NCI-H446 (cell line): Measurements from ENCODE around the gene TBC1D12.
"Not testable (repeated sequence)": the region's sequence is repeated elsewhere in the genome, so short reads cannot be mapped to it uniquely, and the experiment has no call there.

ENCODE experiments used
- DNase-seq, 2 experiments: peaks; one replicate each; lab custom pipeline; 2025; lab: John Stamatoyannopoulos, UW

TBC1D12 gene

DNA sequence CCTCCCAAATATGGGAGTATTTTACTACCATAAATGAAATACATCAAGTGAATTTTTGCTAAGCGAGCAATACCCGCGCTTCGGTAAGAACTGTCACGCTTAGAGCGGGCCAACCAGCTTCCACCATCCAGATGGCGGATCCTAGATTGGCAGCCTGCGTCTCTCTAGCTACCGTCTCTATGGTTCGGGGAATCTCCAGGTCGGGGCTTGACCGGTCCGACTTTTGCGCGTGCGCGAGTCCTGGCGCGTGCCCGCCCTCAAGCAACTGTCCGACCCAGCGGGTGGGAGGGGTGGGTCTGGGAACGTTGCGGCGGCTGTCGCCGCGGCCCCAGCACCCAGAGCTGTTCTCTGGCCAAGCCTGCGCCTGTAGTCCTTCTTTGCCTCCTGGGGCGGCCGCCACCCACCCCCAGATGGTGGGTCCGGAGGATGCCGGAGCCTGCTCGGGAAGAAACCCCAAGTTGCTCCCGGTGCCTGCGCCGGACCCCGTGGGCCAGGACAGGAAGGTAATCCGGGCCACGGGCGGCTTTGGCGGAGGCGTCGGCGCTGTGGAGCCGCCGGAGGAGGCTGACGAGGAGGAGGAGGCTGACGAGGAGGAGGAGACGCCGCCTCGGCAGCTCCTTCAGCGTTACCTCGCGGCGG is at the start of gene TBC1D12:
Gene TBC1D12, plus strand, starts transcription at position 338 of the 639 bp plus-strand sequence. Its CDS starts 73 bp downstream, at position 411.
- DNase-seq, result peak; percentile 84 to 91

DNA sequence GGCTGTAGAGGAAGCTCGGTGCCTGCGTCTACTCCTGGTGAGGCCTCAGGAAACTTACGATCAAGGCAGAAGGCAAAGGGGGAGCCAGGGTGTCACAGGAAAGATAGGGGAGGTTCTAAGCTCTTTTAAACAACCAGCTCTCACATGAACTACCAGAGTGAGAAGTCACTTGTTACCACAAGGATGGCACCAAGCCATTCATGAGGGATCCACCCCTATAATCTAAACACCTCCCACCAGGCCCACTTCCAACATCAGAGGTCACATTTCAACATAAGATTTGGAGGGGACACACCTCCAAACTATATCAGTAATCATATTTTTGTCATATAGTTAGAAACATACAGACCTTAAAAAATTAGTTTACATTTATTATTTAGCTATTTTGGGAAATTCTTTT is 49.0 kb upstream of the TBC1D12 start:
- DNase-seq, result no peak

DNA sequence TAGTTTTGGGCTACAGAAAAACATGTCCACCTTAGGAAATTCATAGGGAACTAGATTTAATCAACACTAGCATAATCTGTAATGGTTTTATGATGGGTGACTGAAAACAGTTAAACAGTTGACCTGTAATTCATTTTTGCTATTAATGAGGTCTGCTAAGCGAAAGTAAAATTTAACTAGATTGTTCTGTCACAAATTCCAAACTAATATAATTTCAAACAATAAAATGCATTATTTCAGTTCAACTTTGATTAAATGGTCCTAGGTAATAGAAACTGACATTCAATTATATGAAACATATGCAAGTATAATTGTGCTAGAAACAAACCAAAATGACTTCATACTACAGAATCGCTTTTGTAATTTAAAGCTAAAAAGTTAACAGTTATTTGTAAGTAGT is 46.5 kb upstream of the TBC1D12 start:
- DNase-seq, result no peak

GRCh38 chr10:94357193-94357592 is 45.1 kb upstream of the TBC1D12 start:
- DNase-seq, result no peak

DNA sequence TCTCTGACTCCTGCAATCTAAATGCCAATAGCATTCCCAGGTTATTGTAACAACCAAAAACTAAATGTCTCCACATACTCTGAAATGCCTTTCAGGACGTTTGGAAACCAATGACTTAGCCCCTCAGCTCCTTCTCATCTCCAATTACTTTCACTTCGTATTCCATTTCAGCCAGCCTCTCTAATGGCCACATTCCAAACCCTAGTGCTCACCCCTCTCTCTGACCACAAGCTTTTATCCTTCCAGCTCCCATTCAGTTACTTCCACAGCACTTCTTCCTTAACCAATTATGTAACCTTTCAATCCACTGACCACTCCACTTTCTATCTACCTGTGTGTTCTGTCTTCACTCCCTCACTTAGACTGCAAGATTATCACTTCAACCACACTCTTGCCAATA is 43.9 kb upstream of the TBC1D12 start:
- DNase-seq, result no peak

DNA sequence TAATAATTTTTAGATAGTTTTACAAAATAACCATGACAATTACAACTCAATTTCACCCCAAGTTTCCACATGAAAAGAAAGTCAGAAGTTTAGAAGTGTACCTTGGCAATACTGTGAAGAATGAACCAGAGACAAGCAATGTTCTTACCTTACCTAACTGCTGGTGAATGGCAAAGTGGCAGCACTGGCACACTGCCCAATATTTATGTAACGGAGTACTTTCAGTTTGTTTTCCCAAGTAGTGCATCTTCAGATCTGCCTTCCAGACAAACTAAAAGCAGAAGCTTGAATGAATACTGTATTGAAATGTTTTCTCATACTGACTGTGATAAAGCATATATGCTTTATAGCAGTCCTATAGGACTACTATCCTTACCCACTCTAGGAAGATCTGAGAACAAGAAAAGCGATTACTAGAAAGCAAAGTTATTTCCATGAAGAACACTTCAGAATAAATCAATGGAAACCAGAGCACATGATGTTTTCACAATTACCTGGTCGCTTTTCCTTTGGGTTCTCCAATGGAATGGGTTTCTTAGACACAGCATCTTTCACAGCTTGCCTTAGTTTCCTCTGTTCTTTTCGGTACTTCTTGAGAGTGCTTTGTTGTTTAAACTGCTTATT is 41.1 kb upstream of the TBC1D12 start:
- peak in 1 of 2 experiments; percentile 12 for DNase-seq

GRCh38 chr10:94362360-94363250 is 39.7 kb upstream of the TBC1D12 start, which contains the start of gene NOC3L:
Gene NOC3L, minus strand, starts transcription at chr10:94362939. Its CDS starts 101 bp downstream, at chr10:94362838.
- DNase-seq, result peak; percentile 70 to 94

GRCh38 chr10:94363251-94363565 is 39.1 kb upstream of the TBC1D12 start:
- DNase-seq, result no peak

GRCh38 chr10:94364482-94364881 is 37.9 kb upstream of the TBC1D12 start:
- no peak for DNase-seq

DNA sequence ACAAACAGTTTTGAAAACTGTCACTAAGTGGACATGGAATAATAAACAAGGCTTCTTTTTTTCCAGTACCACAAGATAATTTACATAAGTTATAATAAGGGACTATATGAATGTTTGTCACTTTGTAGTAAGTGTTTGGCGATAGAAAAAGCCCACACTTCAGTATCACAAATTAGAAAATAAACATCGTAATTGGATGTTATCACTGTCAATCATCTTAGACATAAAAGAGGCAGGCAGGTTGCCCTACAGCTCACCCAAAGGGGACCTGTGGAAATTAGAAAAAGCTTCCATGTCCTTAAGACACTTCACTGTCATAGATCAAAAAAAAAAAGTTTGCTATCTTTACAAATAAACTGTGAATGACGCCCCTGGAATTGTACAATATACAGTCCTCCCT is 36.0 kb upstream of the TBC1D12 start:
- DNase-seq, result no peak

DNA sequence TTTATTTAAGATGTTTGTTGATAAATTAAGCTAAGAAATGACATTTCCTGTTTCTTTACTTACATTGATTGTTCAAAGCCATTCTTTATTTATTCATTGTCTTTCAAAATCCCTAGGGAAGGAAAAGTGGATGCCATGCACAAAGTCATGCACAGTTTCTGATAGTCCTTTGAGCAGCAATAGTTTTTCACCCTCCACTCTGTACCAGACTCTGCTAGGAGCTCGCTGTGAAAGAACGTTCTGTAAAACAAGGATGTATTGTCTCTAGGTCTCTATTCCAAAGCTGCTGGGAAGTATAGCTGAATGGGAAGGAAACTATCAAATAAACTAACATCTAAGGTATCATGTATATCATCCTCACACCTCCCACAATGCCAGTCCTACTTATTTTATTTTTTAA is 31.8 kb upstream of the TBC1D12 start:
- no peak for DNase-seq

GRCh38 chr10:94375374-94375773 is 27.0 kb upstream of the TBC1D12 start:
- DNase-seq, result no peak

DNA sequence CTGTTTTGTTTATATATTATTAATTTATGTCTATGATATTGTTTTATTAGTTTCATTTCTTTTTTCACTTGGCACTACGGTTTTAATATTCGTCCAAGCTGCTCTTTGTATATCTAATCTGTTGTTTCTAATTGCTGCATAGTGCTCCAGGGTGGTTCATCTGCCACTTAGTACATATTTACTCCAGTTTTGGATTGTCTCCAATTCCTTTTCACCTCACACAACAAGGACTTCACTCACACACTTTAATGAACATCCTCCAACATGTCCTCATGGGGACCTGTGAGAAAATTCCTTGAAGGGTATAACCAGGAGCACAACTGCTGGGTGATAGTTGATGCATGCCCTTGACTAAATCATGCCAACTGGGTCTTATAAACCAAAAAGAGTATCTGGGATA is 25.5 kb upstream of the TBC1D12 start:
- no peak for DNase-seq

GRCh38 chr10:94383530-94383929 is 18.8 kb upstream of the TBC1D12 start:
- DNase-seq, result no peak

GRCh38 chr10:94385733-94386132 is 16.6 kb upstream of the TBC1D12 start:
- DNase-seq, result not testable (repeated sequence)

DNA sequence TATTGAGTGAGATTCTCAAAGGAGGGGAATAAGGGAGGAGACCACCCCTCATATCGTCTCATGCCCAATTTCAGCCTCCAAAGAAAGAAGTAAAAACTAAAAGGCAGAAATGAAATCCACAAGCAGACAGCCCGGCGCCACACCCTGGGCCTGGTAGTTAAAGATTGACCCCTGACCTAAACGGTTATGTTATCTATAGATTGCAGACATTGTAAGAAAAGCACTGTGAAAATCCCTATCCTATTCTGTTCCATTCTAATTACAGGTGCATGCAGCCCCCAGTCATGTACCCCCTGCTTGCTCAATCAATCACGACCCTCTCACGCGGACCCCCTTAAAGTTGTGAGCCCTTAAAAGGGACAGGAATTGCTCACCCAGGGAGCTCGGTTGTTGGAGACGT is 10.2 kb upstream of the TBC1D12 start:
- not testable (repeated sequence) for DNase-seq

DNA sequence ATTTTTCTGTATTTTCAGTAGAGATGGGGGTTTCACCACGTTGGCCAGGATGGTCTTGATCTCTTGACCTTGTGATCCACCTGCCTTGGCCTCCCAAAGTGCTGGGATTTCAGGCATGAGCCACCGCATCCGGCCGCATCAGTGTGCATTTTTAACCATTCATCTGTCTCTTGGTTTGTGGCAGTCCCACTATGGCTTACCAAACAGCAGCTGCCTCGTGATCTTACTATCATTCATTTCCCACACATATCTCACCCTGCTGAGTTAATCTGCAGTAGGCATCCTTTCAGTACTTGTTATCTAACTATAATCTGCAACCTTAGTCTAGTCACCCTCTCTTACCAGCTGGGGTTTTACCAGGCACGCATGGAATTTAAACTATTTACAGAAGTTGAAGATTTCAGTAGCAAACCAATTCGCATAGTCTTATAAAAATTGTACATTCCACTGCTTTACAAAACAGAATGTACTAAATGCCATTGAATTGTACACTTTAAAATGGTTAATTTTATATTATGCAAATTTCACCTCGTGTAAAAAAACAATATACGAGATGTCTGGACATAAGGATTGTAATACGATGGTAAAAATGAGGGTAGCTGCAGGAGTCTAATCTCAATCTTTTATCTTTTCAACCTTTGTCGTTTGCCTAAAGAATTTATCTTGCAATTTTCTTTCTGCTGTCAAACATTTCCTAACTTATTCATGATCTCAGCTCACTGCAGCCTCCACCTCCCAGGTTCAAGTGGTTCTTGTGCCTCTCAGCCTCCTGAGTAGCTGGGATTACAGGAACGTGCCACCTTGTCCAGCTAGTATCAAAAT is 4.6 kb upstream of the TBC1D12 start:
- no peak for DNase-seq

GRCh38 chr10:94398762-94399161 is 3.6 kb upstream of the TBC1D12 start:
- DNase-seq, result no peak

DNA sequence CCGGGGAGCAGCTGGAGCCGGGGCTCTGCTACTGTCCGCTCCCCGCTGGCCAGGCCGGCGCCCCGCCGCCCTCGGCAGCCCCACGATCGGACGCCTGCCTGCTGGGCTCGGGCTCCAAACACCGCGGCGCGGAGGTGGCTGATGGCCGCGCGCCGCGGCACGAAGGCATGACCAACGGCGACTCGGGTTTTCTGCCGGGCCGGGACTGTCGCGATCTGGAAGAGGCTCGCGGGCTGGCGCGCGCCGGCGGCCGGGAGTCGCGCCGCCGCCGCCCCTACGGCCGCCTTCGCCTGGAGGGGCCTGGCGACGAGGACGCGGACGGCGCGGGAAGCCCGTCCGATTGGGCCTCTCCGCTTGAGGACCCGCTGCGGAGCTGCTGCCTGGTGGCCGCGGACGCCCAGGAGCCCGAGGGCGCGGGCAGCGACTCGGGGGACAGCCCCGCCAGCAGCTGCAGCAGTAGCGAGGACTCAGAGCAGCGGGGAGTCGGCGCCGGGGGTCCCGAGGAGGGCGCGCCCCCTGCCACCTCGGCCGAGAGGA is 570 bp downstream of the TBC1D12 start:
- no peak for DNase-seq

- peak; percentile 1 to 7 for DNase-seq
These were observed 1.3 kb downstream of the TBC1D12 start for GRCh38 chr10:94403380-94404213.

DNA sequence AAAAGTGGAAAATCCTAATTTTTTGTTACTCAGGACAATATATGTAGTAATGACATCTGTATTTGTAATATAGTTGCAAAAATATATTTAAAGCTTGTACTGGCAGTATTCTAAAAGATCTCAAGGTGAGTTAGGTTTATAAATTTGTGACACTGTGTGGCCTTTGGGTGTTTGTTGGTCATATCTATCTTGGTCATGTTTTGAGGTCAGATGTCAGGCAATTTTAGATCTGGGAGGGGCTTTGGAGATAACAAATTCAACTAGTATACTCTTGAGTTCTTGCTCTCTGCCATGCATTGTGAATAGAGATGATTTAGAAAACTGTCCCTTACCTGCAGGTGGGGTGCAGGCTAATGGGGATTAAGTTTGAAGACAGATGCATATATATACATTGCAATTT is 3.1 kb downstream of the TBC1D12 start:
- DNase-seq, result no peak
